Breast epithelium (tissue), 3 donors: ENCODE data around the gene SYAP1.

ENCODE experiments used
- POLR2A ChIP-seq: fragments of 450-650 bp; IDR thresholded peaks from one replicate; pipeline ENCODE4 v1.6.1; 2016; ENCODE audit warnings: antibody characterized with exemption, mild to moderate bottlenecking, moderate library complexity
- POLR2AphosphoS5 ChIP-seq, 3 donors: sonication (generic); formaldehyde crosslinking; IDR thresholded peaks; one replicate each; pipeline ENCODE4 v1.6.1; 2017; ENCODE audit warnings: antibody characterized with exemption in 3 of 3
- TF ChIP-seq, protein P1 (sequence below), 3 donors: fragments of 450-650 bp; IDR thresholded peaks; one replicate each; pipeline ENCODE4 v1.5.1; 2016 to 2017; ENCODE audit warnings: antibody characterized with exemption in 3 of 3, mild to moderate bottlenecking in 3 of 3, moderate library complexity in 3 of 3

GRCh38 chrX:16739574-16739973 lies 20.2 kb downstream of the SYAP1 start:
- TF ChIP-seq, protein P1, sequence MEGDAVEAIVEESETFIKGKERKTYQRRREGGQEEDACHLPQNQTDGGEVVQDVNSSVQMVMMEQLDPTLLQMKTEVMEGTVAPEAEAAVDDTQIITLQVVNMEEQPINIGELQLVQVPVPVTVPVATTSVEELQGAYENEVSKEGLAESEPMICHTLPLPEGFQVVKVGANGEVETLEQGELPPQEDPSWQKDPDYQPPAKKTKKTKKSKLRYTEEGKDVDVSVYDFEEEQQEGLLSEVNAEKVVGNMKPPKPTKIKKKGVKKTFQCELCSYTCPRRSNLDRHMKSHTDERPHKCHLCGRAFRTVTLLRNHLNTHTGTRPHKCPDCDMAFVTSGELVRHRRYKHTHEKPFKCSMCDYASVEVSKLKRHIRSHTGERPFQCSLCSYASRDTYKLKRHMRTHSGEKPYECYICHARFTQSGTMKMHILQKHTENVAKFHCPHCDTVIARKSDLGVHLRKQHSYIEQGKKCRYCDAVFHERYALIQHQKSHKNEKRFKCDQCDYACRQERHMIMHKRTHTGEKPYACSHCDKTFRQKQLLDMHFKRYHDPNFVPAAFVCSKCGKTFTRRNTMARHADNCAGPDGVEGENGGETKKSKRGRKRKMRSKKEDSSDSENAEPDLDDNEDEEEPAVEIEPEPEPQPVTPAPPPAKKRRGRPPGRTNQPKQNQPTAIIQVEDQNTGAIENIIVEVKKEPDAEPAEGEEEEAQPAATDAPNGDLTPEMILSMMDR (IDR thresholded peaks at IDR 0.05) = no peak
- TF ChIP-seq POLR2AphosphoS5 (IDR thresholded peaks at IDR 0.05) (no peak), POLR2A (no peak)
